Aorta (tissue), 5 donors: ENCODE measurements around the gene SEMA4C. TPM values are rescaled to one million over a fixed set of nuclear protein-coding genes. Genes with fewer than 3 reads are reported as not detected.

ENCODE experiments used
- ATAC-seq: fragments of 200-7000 bp; cut with Tn5 transposase; one replicate; pipeline ENCODE4 v1.9.1; 2022; ENCODE audit warnings: moderate library complexity; ENCODE audit not compliant: low FRiP score
- DNase-seq, 2 donors: peaks; one replicate each; pipeline ENCODE4 v3.0.0-alpha.2; 2020
- H3K27ac ChIP-seq, 2 donors: one replicate each; pipeline ENCODE4 v1.5.1; 2013; ENCODE audit warnings: low read length in 2 of 2, mild to moderate bottlenecking in 2 of 2, moderate library complexity in 2 of 2, control low read depth in 1 of 2, inconsistent platforms in 1 of 2, low read depth in 1 of 2
- H3K27me3 ChIP-seq, 2 donors: one replicate each; pipeline ENCODE4 v1.6.1; 2013; ENCODE audit warnings: control low read depth in 1 of 2, low read length in 1 of 2, mild to moderate bottlenecking in 1 of 2, moderate library complexity in 1 of 2; ENCODE audit not compliant: insufficient read depth in 2 of 2, control insufficient read depth in 1 of 2
- H3K36me3 ChIP-seq, 2 donors: one replicate each; pipeline ENCODE4 v1.6.1; 2013; ENCODE audit warnings: control low read depth in 1 of 2, low read length in 1 of 2, mild to moderate bottlenecking in 1 of 2; ENCODE audit not compliant: insufficient read depth in 2 of 2, control insufficient read depth in 1 of 2
- H3K4me1 ChIP-seq, 2 donors: one replicate each; pipeline ENCODE4 v1.6.1; 2013; ENCODE audit warnings: low read length in 2 of 2, control low read depth in 1 of 2, mild to moderate bottlenecking in 1 of 2, moderate library complexity in 1 of 2; ENCODE audit not compliant: insufficient read depth in 2 of 2, control insufficient read depth in 1 of 2
- H3K4me3 ChIP-seq, 2 donors: one replicate each; pipeline ENCODE4 v1.5.1; 2013; ENCODE audit warnings: low read length in 2 of 2, control low read depth in 1 of 2, mild to moderate bottlenecking in 1 of 2
- H3K9me3 ChIP-seq: one replicate; pipeline ENCODE4 v1.6.1; 2013; ENCODE audit warnings: mild to moderate bottlenecking, low read length; ENCODE audit not compliant: control insufficient read depth
- WGBS, 2 donors: extraction: QIAGEN DNeasy Blood & Tissue Kit; methylation state at CpG; one replicate each; pipeline ENCODE4 v1.1.7; 2013; 5-methylcytosine and 5-hydroxymethylcytosine counted together
- intact Hi-C, 2 donors: fragments of 100-400 bp; cut with DNase I; formaldehyde crosslinking; loops; one replicate each; pipeline versions ENCODE4 v1.14.2 to v1.15.0; 2022
- polyA plus RNA-seq, 2 donors: library from polyadenylated mRNA; stranded (reverse); fragments of 200-250 nt; gene quantifications; one replicate each; pipeline ENCODE4 v1.2.3, GENCODE V29; 2013
- total RNA-seq, 2 donors: library from RNA; stranded (reverse); fragmentation: NEBNext Ultra II Directional; extraction: Animal tissue kit (Norgen Biotek cat#: 25700); gene quantifications; one replicate each; pipeline ENCODE4 v1.2.1, GENCODE V29; 2021
- donor health status: healthy with polysubstance abuse.
- donor health status: Bipolar disorder and iron deficiency.
- donor health status: DM: no; HTN: no; CAD: no.
- donor health status: DM: no; HTN: no; CAD: no.
- donor health status: DM: yes; HTN: yes; CAD: no.

SEMA4C gene
- total and polyA plus RNA-seq, 4 donors, result 6.1 to 55.6 (median 44.2) TPM

DNA sequence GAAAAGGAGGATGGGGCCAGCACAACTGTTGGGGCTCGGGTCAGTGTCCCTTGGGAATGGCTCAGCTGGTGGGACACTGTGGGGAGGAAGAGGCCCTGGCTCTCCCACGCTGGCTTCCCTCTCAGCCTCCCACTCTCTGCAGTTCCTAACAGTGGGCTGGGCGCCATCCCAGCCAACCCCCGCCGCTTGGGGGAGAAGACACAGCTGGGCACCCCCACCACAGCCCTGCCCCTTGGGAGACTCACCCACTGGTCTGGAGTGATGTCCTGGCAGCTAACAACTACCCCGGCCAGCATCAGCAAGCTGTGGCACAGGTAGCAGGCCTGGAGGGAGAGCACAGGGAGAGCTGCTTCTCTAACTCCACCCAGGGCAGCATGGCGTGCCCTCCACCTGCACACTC lies 8.3 kb upstream of the SEMA4C start:
- 66 to 78% methylated on average over 7 of the region's 7 CpGs for WGBS, 2 donors
- no peaks in the 10 kb centered on the region for H3K4me1 ChIP-seq

GRCh38 chr2:96877631-96878092 lies 7.8 kb upstream of the SEMA4C start:
- DNase-seq, result no peak
- Histone ChIP-seq H3K27me3 (no peaks in the 10 kb centered on the region), H3K36me3 (no peaks in the 10 kb centered on the region), H3K9me3 (no peaks in the 10 kb centered on the region), H3K4me1 (no peaks in the 10 kb centered on the region), H3K27ac (no peak overlapping the region), H3K4me3 (no peak overlapping the region)
- 89 to 91% methylated on average over 15 of the region's 15 CpGs for WGBS, 2 donors
- intact Hi-C loops, result no loop called here
- ATAC-seq, result no peak

More for the DNA sequence above, 8.3 kb upstream of the SEMA4C start:
- ATAC-seq (no peak), DNase-seq (no peak)
- Histone ChIP-seq H3K4me3 (no peak overlapping the region), H3K36me3 (no peaks in the 10 kb centered on the region), H3K27me3 (no peaks in the 10 kb centered on the region), H3K27ac (no peak overlapping the region), H3K9me3 (no peaks in the 10 kb centered on the region)
- intact Hi-C loops, result no loop called here

- Histone ChIP-seq H3K27ac (no peak overlapping the region), H3K4me1 (no peaks in the 10 kb centered on the region), H3K9me3 (no peaks in the 10 kb centered on the region), H3K4me3 (no peak overlapping the region), H3K27me3 (no peaks in the 10 kb centered on the region), H3K36me3 (no peaks in the 10 kb centered on the region)
- no peak for DNase-seq
- intact Hi-C loops, result no loop called here
- 84 to 87% methylated on average over 6 of the region's 6 CpGs for WGBS, 2 donors
- no peak for ATAC-seq
Measured at GRCh38 chr2:96877042-96877451, 7.2 kb upstream of the SEMA4C start.

DNA sequence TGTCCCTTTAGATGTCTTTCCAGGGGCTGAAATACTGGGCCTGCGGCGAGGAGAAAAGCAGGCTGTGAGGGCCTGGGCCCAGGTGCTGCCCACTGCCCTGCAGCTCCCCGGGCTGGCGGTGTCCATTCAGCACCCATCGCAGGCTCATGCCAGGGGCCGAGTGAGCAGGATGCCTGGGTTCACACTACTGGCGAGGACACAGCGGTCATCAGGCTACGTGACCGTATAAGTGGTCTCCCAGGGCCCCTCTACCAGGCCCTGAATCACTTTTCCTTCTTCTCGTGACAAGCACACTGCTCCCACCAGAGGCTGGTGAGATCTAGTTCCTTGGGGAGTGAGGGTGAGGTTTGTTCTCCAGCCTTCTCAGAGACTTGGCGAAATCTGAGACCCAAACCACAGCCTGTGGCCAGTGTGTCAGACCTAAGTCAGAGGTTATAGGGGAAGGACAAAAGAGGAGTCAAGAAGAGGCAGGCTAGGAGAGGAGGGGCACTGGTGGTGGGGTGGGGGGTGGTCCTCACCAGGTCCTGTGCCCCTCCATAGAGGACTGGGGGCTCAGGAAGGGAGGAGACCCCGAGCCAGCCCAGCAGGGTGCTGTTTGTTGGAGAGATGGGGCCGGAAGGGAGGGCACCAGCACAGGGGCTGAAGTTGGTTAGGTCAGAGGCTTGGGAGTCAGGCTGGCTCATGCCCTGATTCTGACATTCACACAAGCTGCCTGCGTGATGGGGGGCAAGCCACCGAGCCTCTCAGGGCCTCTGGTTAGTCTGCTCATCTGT lies 6.6 kb upstream of the SEMA4C start:
- ATAC-seq, result no peak
- intact Hi-C loops, result no loop called here

DNA sequence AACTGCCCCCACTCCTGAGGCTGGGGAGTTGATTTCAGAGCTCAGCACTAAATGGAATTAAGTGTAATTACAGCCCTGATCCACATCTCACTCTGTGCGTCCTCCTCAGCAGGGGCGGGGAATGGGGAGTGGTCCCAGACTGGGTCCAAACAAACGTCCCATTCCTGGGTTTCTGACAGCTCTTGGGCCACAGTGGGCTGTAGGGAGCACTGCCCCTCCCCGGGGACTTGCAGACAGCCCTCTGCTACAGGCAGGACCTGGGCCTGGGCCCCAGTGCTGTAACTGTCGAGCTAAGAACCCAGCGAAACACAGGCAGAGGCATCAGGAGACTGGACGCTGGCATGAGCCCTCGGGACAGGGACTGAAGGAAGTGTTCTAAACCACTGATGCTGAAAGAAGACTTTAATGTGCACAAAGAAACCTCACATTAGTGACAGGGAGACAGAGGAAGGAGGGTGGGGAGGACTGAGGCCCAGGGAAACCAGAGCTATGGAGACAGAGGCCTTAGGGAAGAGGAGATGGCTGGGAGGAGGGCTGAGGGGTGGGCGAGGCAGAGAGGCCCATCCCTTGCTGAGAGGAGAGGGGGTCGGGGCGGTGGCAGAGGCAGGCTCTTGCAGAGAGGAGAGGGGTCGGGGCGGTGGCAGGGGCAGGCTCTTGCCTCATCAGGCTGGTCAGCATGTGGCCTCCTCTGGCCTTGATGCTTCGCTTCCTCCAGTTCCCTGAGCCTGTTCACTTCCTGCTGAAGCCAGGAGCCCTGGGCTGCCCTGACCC lies 5.8 kb upstream of the SEMA4C start:
- no peak overlapping the region for H3K27ac ChIP-seq
- H3K4me1 ChIP-seq, result no peaks in the 10 kb centered on the region
- ATAC-seq (no peak), DNase-seq (no peak)
- intact Hi-C loops, result no loop called here
- no peak overlapping the region for H3K4me3 ChIP-seq
- no peaks in the 10 kb centered on the region for H3K27me3 ChIP-seq
- WGBS, 2 donors, result 75 to 80% methylated on average over 9 to 14 of the region's 14 CpGs
- H3K36me3 ChIP-seq, result no peaks in the 10 kb centered on the region
- H3K9me3 ChIP-seq, result no peaks in the 10 kb centered on the region

More for the DNA sequence above, 6.6 kb upstream of the SEMA4C start:
- no peak overlapping the region for H3K4me3 ChIP-seq
- no peak overlapping the region for H3K27ac ChIP-seq
- H3K4me1 ChIP-seq, result no peaks in the 10 kb centered on the region
- DNase-seq, result no peak
- WGBS, 2 donors, result 90 to 91% methylated on average over 16 of the region's 16 CpGs
- H3K36me3 ChIP-seq, result no peaks in the 10 kb centered on the region
- no peaks in the 10 kb centered on the region for H3K27me3 ChIP-seq
- no peaks in the 10 kb centered on the region for H3K9me3 ChIP-seq

DNA sequence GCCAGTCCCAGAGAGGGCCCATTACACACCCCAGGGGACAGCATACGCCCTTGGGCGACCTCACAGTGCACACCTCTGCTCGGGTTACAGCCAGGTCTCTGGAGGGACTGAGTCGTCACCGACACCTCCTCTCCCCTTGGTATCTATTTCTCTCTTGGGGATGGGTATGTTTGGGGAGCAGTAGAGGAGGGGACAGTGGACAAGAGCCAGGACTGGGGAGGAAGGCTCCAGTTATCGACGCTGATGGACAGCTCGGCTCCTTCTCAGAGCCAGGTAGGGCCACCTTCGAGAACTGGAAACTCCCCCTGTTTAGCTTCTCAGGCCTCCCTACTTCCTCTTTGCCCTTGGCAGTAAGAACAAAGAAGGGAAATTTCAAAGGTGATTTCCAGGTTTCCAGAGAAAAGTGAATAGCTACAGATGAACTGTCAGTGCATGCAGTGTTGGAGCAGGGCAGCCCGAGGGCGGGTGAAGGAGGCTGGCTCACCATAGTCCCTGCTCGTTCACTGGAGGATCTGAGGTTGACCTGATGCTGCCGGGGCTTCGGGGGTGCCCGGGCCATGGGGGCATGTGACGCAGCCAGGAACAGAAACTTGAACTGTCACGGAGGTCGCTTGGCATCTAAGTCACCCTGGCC lies 4.4 kb upstream of the SEMA4C start:
- intact Hi-C loops, result no loop called here
- ATAC-seq (no peak), DNase-seq (no peak)
- Histone ChIP-seq H3K4me3 (no peak overlapping the region), H3K4me1 (no peaks in the 10 kb centered on the region), H3K27me3 (no peaks in the 10 kb centered on the region), H3K36me3 (no peaks in the 10 kb centered on the region), H3K27ac (no peak overlapping the region), H3K9me3 (no peaks in the 10 kb centered on the region)
- 68 to 73% methylated on average over 18 of the region's 18 CpGs for WGBS, 2 donors

DNA sequence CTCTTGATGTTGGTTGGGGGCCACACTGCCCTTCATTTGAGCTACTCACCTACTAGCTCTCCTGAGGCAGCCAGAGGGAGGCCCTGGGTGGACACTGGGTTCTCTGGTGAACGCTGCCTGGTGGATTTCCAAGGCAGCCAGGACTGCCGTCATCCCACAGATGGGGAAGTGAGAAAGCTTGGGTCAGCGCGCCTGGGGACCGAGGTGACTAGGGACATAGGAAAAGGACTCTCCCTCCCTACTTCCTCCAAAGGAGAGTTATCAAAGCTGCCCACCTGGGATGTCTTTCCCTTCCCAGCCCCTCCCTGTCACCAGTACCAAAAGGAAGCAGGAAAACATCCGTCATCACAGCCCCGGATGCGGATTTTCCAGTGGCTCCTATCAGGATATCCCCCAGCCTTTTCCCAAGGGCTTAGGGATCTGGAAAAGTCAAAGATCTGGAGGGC lies 3.8 kb upstream of the SEMA4C start:
- no peaks in the 10 kb centered on the region for H3K9me3 ChIP-seq
- DNase-seq, result peak; percentile 86
- intact Hi-C loops, result no loop called here
- H3K4me3 ChIP-seq, result no peak overlapping the region
- no peaks in the 10 kb centered on the region for H3K27me3 ChIP-seq
- 23 to 45% methylated on average over 8 of the region's 8 CpGs for WGBS, 2 donors
- H3K27ac ChIP-seq, result no peak overlapping the region
- no peak for ATAC-seq
- H3K36me3 ChIP-seq, result no peaks in the 10 kb centered on the region
- no peaks in the 10 kb centered on the region for H3K4me1 ChIP-seq

DNA sequence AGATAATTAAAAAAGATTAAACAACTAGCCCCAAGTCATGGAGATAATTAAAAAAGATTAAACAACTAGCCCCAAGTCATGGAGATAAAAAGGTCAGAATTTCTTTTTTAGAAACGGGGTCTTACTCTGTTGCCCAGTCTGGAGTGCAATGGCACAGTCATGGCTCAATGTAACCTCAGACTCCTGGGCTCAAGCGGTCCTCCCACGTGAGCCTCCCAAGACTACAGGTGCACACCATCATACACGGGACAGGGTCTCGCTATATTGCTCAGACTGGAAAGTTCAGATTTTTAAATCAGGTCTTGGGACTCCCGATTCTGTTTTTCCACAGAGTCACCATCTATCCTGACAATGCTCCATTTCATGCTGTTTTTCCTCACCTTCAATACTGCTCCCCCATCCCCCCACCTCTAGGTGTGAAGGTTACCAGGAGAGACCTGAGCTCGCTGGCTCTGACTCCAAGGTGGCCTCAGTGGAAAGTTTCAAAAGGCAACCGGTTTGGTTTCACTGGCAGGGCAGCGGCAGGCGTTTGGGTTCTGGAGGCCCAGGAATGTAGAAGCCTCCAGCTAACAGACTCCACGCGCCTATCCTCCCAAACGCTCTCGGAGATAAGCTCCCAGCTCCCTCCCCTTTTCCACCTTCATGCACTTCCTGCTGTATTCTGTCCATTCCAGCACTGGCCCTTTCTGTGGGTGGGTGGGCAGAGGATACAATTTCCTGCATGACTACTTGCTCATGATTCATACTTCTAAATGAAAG lies 2.9 kb upstream of the SEMA4C start:
- Histone ChIP-seq H3K27me3 (no peaks in the 10 kb centered on the region), H3K27ac (no peak overlapping the region), H3K36me3 (no peaks in the 10 kb centered on the region), H3K9me3 (no peaks in the 10 kb centered on the region), H3K4me3 (no peak overlapping the region), H3K4me1 (no peaks in the 10 kb centered on the region)
- 80% methylated on average over 14 of the region's 14 CpGs for WGBS, 2 donors
- DNase-seq, result peak in 1 of 2 donors; percentile 73
- intact Hi-C loops, result no loop called here
- ATAC-seq, result no peak
